Stimulated activated CD8-positive, alpha-beta memory T cell treated with anti-CD3 and anti-CD28 coated beads, Interleukin-15, amount 100 ng/mL, for 24 hours (primary cell): ENCODE results near the gene GBP6.
A peak's percentile ranks its signal among the peaks of the same experiment; 100 is the strongest.
"Not testable (repeated sequence)": the region's sequence is repeated elsewhere in the genome, so short reads cannot be mapped to it uniquely, and the experiment has no call there.

Experiments
- DNase-seq: peaks from one replicate; pipeline ENCODE4 v3.0.0-alpha.2; 2020; ENCODE audit warnings: low read depth

GBP6 gene, protein sequence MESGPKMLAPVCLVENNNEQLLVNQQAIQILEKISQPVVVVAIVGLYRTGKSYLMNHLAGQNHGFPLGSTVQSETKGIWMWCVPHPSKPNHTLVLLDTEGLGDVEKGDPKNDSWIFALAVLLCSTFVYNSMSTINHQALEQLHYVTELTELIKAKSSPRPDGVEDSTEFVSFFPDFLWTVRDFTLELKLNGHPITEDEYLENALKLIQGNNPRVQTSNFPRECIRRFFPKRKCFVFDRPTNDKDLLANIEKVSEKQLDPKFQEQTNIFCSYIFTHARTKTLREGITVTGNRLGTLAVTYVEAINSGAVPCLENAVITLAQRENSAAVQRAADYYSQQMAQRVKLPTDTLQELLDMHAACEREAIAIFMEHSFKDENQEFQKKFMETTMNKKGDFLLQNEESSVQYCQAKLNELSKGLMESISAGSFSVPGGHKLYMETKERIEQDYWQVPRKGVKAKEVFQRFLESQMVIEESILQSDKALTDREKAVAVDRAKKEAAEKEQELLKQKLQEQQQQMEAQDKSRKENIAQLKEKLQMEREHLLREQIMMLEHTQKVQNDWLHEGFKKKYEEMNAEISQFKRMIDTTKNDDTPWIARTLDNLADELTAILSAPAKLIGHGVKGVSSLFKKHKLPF

GRCh38 chr1:89363638-89364536 is at the start of gene GBP6:
Gene GBP6, plus strand, starts transcription at chr1:89364059. Its CDS starts 4,493 bp downstream, at chr1:89368552.
- no peak for DNase-seq

- no peak for DNase-seq
Observed at GRCh38 chr1:89322402-89322801, 41.5 kb upstream of the GBP6 start.

- no peak for DNase-seq
Observed at GRCh38 chr1:89331890-89332289, 32.0 kb upstream of the GBP6 start.

DNA sequence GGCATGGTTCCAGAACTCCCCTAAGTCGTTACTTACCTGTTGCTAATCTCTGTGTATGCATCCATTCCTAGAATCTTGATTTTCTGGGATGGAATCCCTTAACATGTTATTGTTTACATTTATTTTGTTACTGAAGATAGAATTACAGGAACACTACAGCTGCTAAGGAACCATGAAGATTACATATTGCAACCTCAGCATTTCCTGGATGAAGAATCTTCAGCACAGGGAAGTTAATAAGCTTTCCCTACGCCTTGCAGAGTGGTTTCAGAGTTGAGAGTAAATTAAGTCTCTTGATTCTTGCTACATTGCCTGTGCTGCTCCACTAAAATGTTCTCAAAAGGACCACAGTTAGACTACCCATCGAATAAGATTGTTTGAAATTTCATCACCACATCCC is 31.4 kb upstream of the GBP6 start:
- DNase-seq: no peak

GRCh38 chr1:89335486-89335885 is 28.4 kb upstream of the GBP6 start:
- no peak for DNase-seq

- no peak for DNase-seq
Observed at GRCh38 chr1:89337903-89338302, 26.0 kb upstream of the GBP6 start.

GRCh38 chr1:89339039-89339438 is 24.8 kb upstream of the GBP6 start:
- no peak for DNase-seq

- not testable (repeated sequence) for DNase-seq
Observed at GRCh38 chr1:89345479-89345878, 18.4 kb upstream of the GBP6 start.

DNA sequence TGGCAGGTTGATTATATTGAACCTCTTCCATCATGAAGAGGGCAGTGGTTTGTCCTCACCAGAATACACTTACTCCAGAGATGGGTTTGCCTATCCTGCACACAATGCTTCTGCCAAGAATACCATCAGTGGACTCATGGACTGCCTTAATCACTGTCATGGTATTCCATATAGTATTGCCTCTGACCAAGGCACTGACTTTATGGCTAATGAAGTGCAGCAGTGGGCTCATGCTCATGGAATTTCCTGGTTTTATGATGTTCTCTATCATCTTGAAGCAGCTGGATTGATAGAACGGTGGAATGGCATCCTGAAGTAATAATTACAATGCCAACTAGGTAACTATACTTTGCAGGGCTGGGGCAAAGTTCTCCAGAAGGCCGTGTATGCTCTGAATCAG is 16.6 kb upstream of the GBP6 start:
- no peak for DNase-seq

GRCh38 chr1:89350298-89350697 is 13.6 kb upstream of the GBP6 start:
- no peak for DNase-seq

DNA sequence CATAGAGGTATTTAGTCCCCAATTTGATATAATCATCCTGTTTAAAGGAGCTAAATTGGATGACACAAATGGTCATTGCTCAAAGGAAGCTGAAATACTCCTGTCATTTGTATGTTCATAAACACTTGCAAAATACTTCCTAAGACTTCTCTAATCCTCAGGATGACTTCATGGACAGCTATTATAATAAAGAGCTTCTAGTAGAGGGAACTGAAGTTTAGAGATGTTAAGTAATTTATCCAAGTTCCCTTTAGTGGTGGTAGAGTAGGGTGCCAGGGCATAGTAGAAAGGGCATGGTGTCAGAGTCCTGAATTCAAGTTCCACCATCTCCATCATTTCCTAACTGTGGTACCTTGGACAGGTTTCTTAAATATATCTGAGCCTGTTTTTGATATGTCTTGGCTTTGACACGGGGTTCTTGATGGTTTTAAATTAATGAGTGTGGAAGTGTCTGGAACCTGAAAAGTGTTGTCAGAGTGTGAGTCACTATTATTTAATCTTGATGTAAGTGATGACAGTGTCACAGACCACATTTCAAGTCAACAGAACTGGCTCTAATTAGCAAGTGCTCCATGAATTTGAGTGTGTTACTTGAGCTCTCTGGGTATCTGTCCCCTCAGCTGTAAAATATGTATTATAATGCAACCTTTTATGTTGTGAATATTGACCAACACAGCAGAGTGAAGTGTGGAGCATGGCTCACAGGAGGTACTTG is 12.1 kb upstream of the GBP6 start:
- no peak for DNase-seq

DNA sequence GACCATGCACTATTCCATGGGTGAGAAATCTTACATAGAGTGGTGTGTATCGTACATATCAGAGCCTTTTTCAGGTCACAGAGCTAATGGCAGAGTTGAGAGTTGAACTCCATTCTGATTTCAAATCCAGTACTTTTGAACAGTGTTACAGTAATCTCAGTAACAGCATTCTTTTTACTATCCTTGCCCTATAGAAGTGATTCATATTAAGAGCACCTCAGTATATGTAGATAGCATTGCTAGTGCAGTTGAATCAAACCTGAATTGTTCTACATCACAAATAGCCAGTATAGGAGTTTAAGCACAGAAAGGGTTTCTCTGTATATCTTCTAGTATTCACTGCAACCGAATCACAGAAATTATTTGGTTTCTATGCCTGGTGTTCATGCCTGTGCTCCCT is 11.4 kb upstream of the GBP6 start:
- no peak for DNase-seq

GRCh38 chr1:89354205-89354604 is 9.7 kb upstream of the GBP6 start:
- no peak for DNase-seq

DNA sequence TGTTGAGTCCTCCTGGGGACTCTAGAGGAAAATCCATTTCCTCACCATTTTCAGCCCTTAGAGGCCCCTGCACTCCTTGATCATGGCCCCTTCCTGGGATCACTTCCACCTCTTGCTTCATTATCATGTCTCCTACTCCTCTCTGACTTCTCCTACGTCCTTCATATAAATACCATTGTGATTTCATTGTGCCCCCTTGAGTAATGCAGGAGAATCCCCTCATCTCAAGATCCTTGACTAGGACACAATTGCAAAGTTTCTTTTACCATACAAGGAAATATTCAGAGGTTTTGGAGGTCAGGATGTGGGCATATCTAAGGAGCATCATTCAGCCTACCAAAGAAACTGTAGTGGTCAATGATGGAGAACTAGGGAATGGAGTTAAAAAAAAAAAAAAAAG is 8.8 kb upstream of the GBP6 start:
- no peak for DNase-seq

GRCh38 chr1:89356658-89357400 is 7.0 kb upstream of the GBP6 start:
- DNase-seq: no peak

DNA sequence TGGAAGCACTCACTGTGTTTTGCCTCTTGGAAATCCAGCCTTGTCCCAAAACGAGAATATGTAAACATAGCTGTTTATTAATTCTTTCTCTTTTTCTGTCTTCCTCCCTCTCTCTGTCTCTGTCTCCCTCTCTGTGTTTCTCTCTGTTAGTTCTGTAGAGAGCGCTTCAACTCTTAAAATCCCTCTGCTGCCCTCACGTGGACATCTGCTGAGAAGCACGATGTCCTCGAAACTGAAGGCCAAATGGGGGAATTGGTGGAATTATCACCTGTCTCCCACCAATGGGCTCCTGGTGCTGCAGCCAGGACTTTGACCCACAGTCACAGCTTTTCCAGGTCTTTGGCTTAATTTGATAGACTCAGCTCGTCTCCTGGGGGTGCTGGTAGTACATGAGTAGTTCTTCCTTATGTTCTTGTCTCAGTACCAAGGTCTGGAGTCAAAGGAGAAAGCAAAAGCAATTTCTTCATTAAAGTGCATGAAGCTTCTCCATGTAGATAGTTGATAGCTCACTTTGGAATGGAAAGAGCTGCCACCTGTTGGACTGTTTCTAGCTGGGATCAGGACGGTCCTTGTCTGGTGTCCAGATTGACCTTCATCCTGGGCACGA is 5.5 kb upstream of the GBP6 start:
- DNase-seq: peak; percentile 53

DNA sequence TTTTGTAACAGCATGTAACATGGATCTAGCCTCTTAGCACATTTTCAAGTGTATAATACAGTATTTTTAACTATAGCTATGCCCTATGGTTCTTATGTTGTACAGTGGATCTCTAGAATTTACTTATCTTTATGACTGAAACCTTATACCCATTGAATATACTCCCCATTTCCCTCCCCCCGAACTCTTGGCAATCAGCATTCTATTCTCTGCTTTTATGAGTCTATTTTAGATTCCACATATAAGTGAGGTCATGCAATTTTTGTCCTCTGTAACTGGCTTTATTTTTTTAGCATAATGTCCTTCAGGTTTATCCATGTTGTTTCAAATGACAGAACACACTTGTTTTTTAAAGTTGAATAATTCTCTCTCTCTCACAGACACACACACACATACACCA is 3.1 kb upstream of the GBP6 start:
- DNase-seq: no peak

DNA sequence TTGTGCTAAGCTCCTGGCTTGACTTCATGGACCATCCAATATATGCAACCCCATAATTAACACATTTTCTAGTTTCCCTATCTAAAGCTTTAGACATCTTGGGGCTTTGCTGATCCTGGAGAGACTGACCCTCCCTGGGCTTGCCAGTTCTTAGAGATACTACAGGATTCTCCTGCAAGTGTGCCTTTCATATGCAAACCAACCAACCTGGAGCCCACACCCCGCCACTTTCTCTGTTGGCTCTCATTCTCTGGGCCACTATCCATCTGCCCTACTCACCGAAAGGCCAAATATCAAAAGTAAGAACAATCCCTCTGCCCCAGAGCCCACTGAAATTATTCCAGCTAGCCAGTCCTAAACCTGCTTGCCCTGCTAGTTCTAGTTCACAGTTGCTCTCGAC is 2.2 kb upstream of the GBP6 start:
- DNase-seq: no peak

DNA sequence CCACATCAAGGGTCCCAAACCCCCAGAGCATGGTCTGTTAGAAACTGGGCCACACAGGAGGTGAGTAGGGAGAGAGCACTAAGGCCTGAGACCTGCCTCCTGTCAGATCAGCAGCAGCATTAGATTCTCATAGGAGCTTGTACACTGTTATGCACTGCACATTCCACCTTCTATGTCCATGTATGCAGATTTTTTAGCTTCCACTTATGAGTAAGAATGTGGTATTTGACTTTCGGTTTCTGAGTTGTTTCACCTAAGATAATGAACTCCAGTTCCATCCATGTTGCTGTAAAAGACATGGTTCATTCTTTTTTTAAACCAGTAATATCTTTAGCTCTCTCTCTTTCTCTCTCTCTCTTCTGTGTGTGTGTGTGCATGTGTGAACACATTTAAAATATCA is 663 bp upstream of the GBP6 start:
- no peak for DNase-seq

- no peak for DNase-seq
Observed at GRCh38 chr1:89364954-89365550, 1.2 kb downstream of the GBP6 start.

DNA sequence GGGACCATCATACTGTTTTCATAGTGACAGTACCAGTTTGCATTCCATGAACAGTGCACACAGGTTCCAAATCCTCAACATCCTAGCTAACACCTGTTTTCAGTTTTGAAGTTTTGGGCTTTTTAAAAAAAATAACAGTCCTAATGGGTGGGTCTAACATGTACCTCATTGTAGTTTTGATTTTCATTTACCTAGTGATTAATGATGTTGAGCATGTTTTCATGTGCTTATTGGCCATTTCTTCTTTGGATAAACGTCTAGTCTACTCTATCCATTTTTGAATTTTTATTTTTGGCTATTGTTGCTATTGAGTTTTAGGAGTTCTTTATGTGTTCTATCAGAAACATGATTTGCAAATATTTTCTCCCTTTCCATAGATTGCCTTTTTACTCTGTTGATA is 3.4 kb downstream of the GBP6 start:
- DNase-seq: no peak
